ENCODE measurements around the gene STXBP5.
"Not testable (repeated sequence)": the region's sequence is repeated elsewhere in the genome, so short reads cannot be mapped to it uniquely, and the experiment has no call there.

The STXBP5 gene

GRCh38 chr6:147251072-147251471 lies 46.9 kb downstream of the STXBP5 start:
- DNase-seq: no peak

DNA sequence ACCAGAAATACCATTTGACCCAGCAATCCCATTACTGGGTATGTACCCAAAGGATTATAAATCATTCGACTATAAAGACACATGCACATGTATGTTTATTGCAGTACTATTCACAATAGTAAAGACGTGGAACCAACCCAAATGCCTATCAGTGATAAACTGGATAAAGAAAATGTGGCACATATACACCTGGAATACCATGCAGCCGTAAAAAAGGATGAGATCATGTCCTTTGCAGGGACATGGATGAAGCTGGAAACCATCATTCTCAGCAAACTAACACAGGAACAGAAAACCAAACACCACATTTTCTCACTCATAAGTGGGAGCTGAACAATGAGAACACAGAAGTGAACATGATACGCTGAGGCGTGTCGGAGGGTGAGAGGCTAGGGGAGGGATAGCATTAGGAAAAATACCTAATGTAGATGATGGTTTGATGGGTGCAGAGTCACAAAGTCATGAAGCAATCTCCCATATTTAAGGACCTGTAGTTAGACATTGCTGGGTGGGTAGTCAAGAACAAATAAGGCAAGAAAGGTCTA lies 50.8 kb downstream of the STXBP5 start:
- not testable (repeated sequence) for DNase-seq

- no peak for DNase-seq
Measured at GRCh38 chr6:147255948-147256674, 51.9 kb downstream of the STXBP5 start.

- no peak for DNase-seq
Measured at GRCh38 chr6:147257760-147258159, 53.5 kb downstream of the STXBP5 start.

- no peak for DNase-seq
Measured at GRCh38 chr6:147260091-147260490, 55.9 kb downstream of the STXBP5 start.

DNA sequence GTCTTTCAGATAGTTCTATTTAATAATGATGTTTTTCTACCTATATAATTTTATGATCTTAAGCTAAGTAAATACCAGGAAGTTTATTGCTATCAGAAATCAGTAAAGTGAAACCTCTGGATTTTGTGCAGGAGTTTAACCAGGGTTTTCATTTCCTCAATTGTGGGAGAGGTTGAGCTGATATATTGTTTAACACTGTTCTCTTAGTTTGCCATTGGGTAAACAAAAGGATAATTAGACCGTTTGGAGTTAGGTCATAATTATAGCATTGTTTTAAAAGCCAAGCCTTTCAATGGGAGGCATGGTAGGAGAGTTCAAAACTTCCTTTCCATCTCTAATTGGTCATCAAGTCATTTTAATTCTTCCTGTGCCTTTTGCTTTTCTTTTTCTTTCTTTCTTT lies 58.7 kb downstream of the STXBP5 start:
- no peak for DNase-seq

DNA sequence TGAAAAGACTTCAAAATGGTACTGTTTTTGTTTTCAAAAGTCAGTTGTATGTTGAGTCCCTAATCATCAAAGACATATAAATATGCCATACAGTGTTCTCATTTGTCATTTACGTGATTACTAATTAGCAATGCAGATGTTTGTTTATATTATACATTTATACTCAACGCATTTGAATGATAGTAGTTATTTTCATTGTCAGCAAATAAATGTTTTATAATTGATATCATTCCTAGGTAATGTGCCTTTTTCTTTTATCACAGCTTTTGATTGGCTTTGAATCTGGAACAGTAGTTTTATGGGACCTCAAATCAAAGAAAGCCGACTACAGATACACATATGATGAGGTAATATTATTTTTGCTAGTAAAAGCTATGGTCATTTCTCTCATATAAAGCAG lies 62.6 kb downstream of the STXBP5 start:
- DNase-seq: no peak

DNA sequence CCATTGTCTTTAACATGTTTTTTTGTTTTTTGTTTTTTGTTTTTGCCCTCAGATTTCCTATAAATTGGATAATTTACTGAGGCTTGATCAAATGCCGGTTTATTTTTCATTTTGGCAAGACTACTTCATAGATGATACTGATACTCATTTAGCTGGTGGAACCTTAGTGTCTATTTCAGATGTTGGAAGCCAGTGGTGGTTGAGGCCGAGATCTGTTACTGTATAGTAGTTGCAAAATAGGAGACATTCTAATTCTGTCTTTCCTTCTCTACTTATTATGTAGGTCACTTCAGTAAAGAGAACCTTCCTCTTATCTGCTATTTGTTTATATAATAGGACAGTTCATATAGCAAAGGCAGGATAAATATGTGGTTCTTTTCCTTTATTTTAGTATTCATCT lies 63.4 kb downstream of the STXBP5 start:
- DNase-seq: no peak

- DNase-seq: no peak
Measured at GRCh38 chr6:147268254-147268653, 64.0 kb downstream of the STXBP5 start.

GRCh38 chr6:147274012-147274411 lies 69.8 kb downstream of the STXBP5 start:
- DNase-seq: no peak

- no peak for DNase-seq
Measured at GRCh38 chr6:147274776-147275175, 70.6 kb downstream of the STXBP5 start.

GRCh38 chr6:147278891-147279290 lies 74.7 kb downstream of the STXBP5 start:
- no peak for DNase-seq

DNA sequence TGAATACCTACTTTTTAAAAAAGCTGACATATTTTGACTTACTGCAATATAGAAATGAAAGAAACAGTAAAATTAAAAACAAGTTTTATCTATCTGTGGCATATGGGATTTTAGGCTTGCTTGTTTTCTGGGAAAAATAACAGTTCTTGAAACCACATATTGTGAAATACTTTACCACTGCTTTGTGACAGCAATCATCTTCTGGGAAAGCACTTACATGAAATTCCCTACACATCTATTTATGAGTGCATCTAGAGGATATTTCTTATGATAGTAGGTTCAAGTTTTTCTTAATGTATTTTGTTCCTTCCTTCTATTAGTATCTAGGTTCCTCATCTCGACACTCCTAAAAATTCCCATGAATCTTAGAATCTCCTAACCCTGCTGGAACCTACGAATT lies 75.2 kb downstream of the STXBP5 start:
- no peak for DNase-seq

DNA sequence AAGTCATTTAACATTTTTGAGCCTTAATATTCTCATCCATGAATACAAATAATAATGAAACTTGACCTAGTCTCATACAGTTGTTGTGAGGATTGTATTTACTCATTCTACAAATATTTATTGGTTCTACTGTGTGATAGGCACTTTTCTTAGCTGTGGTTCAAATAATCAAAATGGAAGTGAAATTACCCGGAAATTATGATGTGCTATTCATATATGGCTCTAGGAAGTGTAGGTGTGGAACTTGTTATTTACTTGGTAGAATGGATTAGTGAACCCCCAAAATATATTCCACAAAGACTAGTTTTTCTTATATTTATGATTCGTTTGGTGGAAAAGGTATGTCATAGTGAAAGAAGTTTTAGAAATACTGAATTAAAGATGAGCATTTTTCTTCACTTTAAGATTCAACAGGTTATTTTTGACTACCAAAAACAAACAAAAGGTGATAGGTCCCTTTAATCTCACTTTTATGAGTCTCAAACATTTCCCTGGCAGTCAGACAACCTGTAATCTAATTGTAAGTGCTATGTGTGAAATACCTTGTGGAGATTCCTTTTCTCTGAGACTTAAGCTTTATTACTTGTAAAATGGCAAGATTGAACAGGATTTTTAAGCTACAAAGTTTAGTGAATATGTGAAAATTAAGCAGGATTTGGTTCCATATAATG lies 77.8 kb downstream of the STXBP5 start:
- DNase-seq: no peak

GRCh38 chr6:147282566-147282959 lies 78.3 kb downstream of the STXBP5 start:
- DNase-seq: no peak

DNA sequence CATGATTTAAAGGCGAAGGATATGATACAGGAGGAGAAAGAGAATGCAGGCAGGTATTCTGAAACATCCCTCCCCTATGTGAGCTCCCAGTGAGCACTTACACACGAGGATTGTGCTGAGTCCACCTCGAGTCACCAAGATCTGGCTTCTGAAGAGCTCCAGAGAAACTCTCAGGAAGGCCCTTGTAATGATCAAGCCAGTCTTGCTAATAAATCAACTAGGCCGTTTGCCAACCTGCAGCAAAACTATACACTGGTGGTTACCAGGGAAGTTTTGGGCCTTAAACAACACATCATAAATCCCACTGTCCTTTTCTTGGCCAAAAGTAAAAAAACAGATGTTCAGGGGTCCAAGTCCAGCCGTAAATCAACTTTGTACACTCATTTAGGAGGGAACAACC lies 79.2 kb downstream of the STXBP5 start:
- no peak for DNase-seq

DNA sequence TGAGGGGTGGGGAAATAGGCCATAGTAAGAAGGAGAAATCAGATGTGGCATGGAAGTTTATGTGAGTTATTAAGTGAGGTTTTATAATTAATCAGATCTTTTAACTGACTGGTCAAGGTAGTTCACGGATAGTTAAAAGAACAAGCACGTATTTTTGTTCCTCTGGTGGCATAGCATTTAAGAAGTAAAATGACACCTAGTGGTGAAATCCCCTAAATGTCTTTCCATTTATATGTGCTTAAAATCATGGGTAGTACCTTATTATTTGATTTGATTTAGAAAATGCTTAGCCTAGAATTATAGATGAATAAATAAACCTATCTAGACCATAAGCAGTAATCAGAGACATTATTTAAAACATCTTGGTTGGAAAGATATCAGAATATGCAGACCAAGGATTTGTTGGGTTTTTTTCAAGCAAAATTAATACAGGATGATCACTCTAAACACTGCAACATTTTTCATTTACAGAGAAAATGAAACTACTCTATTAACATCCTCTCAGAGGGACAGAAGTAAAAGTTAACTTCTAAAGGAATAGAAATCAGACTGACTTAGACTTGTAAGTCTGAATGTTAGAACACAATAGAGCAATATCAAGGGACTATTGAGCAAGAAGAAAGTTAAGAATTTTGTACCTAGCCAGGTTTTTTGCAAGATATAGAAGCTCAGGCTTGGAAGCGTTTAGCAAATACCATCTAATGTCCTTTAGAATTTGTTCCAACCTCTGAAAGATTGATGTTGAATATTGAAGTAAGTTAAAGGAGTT lies 81.1 kb downstream of the STXBP5 start:
- DNase-seq: peak in 1 of 2 experiments; percentile 47

GRCh38 chr6:147287869-147288271 lies 83.7 kb downstream of the STXBP5 start:
- no peak for DNase-seq

GRCh38 chr6:147297124-147297523 lies 92.9 kb downstream of the STXBP5 start:
- no peak for DNase-seq

DNA sequence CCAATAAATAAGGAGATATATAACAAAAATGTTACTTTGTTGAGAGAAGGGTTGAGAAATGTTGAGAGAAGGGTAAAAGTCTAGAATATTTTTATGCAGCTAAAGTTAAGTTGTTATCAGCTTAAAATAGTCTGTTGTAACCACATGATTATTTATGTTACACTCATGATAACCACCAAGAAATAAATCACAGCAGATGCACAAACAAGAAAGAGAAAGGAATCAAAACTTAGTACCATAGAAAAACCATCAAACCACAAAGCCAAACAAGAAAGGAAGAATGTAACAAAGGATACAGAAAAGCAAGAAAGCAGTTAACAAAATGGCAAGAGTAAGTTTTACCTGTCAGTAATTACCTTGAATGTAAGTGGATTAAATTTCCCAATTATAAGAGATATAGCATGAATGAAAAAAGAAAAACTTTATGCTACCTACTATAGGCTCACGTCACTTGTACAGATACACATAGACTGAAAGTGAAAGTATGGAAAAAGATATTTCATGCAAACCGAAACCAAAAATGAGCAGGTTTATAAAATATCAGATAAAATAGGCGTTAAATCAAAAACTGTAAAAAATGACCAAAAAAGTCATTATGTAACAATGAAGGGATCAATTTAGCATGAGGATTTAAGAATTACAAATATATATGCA lies 93.6 kb downstream of the STXBP5 start:
- no peak for DNase-seq

- no peak for DNase-seq
Measured at GRCh38 chr6:147298461-147298860, 94.2 kb downstream of the STXBP5 start.

GRCh38 chr6:147299035-147299434 lies 94.8 kb downstream of the STXBP5 start:
- no peak for DNase-seq

GRCh38 chr6:147301070-147301469 lies 96.9 kb downstream of the STXBP5 start:
- no peak for DNase-seq
